Mesendoderm (in vitro differentiated cells): ENCODE data around the gene MNX1.

Experiments used
- DNase-seq: peaks from one replicate; pipeline ENCODE4 v3.0.0; 2013
- H2AK5ac ChIP-seq: 2 replicates; pipeline ENCODE4 v1.6.1; 2013; ENCODE audit warnings: low read length, inconsistent platforms
- H2BK120ac ChIP-seq: 2 replicates; pipeline ENCODE4 v1.6.1; 2013; ENCODE audit warnings: low read depth, mild to moderate bottlenecking, low read length, moderate library complexity, mixed read lengths
- H2BK15ac ChIP-seq: replicated peaks from 2 replicates; pipeline ENCODE4 v1.6.1; 2013; ENCODE audit warnings: low read depth, mild to moderate bottlenecking, moderate library complexity
- H2BK5ac ChIP-seq: 2 replicates; pipeline ENCODE4 v1.6.1; 2013; ENCODE audit warnings: low read length, inconsistent platforms
- H3K18ac ChIP-seq: 2 replicates; pipeline ENCODE4 v1.6.1; 2013; ENCODE audit warnings: mild to moderate bottlenecking, low read length, mixed read lengths
- H3K23ac ChIP-seq: one replicate; pipeline ENCODE4 v1.6.1; 2013; ENCODE audit warnings: low read length
- H3K27ac ChIP-seq: 2 replicates; pipeline ENCODE4 v1.5.1; 2013; ENCODE audit warnings: low read depth, mild to moderate bottlenecking, inconsistent platforms, low read length, moderate library complexity
- H3K27me3 ChIP-seq: 2 replicates; pipeline ENCODE4 v1.6.1; 2013; ENCODE audit warnings: low read length, control low read depth, mild to moderate bottlenecking, inconsistent platforms; ENCODE audit not compliant: insufficient read depth, poor library complexity
- H3K36me3 ChIP-seq: 2 replicates; pipeline ENCODE4 v1.6.1; 2013; ENCODE audit warnings: low read length, inconsistent platforms; ENCODE audit not compliant: control insufficient read depth, insufficient read depth
- H3K4ac ChIP-seq: one replicate; pipeline ENCODE4 v1.6.1; 2013; ENCODE audit warnings: low read depth, mild to moderate bottlenecking, low read length, moderate library complexity
- H3K4me1 ChIP-seq: 2 replicates; pipeline ENCODE4 v1.6.1; 2013; ENCODE audit warnings: low read depth, low read length, inconsistent platforms; ENCODE audit not compliant: control insufficient read depth
- H3K4me2 ChIP-seq: 2 replicates; pipeline ENCODE4 v1.6.1; 2013; ENCODE audit warnings: low read length
- H3K4me3 ChIP-seq: 2 replicates; pipeline ENCODE4 v1.5.1; 2013; ENCODE audit warnings: mild to moderate bottlenecking, low read length
- H3K56ac ChIP-seq: one replicate; pipeline ENCODE4 v1.6.1; 2013; ENCODE audit warnings: low read length
- H3K79me1 ChIP-seq: 2 replicates; pipeline ENCODE4 v1.6.1; 2013; ENCODE audit warnings: low read length, inconsistent platforms
- H3K79me2 ChIP-seq: 2 replicates; pipeline ENCODE4 v1.6.1; 2013; ENCODE audit warnings: mild to moderate bottlenecking, low read length; ENCODE audit not compliant: control insufficient read depth, insufficient read depth
- H3K9ac ChIP-seq: 2 replicates; pipeline ENCODE4 v1.6.1; 2013; ENCODE audit warnings: low read length, inconsistent platforms
- H4K5ac ChIP-seq: one replicate; pipeline ENCODE4 v1.6.1; 2013; ENCODE audit warnings: low read length
- H4K8ac ChIP-seq: one replicate; pipeline ENCODE4 v1.6.1; 2013; ENCODE audit warnings: low read depth, mild to moderate bottlenecking, control low read depth, low read length, moderate library complexity
- WGBS: extraction: QIAGEN DNeasy Blood & Tissue Kit; methylation state at CpG from one replicate; pipeline ENCODE4 v1.1.7; 2013; ENCODE audit warnings: low lambda C conversion rate, missing lambda C conversion rate; ENCODE audit not compliant: insufficient coverage; ENCODE audit errors: extremely low coverage; 5-methylcytosine and 5-hydroxymethylcytosine counted together

Gene MNX1

GRCh38 chr7:157044147-157044687 lies 33.8 kb upstream of the MNX1 start:
- WGBS = no CpG with 5 or more reads among the region's 17 CpGs
- no peak overlapping the region for H3K23ac ChIP-seq
- no peak overlapping the region for H3K27ac ChIP-seq
- H4K8ac ChIP-seq = no peak overlapping the region
- no peaks in the 10 kb centered on the region for H3K36me3 ChIP-seq
- H3K79me1 ChIP-seq = no peaks in the 10 kb centered on the region
- no peak overlapping the region for H3K4me3 ChIP-seq
- no peak overlapping the region for H2BK15ac ChIP-seq
- no peak for DNase-seq
- no peak overlapping the region for H2BK5ac ChIP-seq
- no peak overlapping the region for H3K18ac ChIP-seq
- H3K4ac ChIP-seq = no peak overlapping the region
- H3K79me2 ChIP-seq = no peaks in the 10 kb centered on the region
- H2AK5ac ChIP-seq = no peak overlapping the region
- no peak overlapping the region for H2BK120ac ChIP-seq
- H3K27me3 ChIP-seq = no peaks in the 10 kb centered on the region
- H3K9ac ChIP-seq = no peak overlapping the region
- no peaks in the 10 kb centered on the region for H3K4me1 ChIP-seq
- no peak overlapping the region for H4K5ac ChIP-seq
- H3K56ac ChIP-seq = no peak overlapping the region
- H3K4me2 ChIP-seq = no peak overlapping the region

GRCh38 chr7:157043745-157044144 lies 33.3 kb upstream of the MNX1 start:
- no peak overlapping the region for H2AK5ac ChIP-seq
- H3K18ac ChIP-seq = no peak overlapping the region
- no peak overlapping the region for H3K27ac ChIP-seq
- no peaks in the 10 kb centered on the region for H3K79me2 ChIP-seq
- no peak overlapping the region for H2BK5ac ChIP-seq
- no peak overlapping the region for H3K4me2 ChIP-seq
- H3K4me3 ChIP-seq = no peak overlapping the region
- H3K27me3 ChIP-seq = no peaks in the 10 kb centered on the region
- no peaks in the 10 kb centered on the region for H3K79me1 ChIP-seq
- H3K4ac ChIP-seq = no peak overlapping the region
- H4K5ac ChIP-seq = no peak overlapping the region
- no peak overlapping the region for H3K56ac ChIP-seq
- H3K9ac ChIP-seq = no peak overlapping the region
- no peaks in the 10 kb centered on the region for H3K36me3 ChIP-seq
- no peak overlapping the region for H2BK15ac ChIP-seq
- H4K8ac ChIP-seq = no peak overlapping the region
- no peak overlapping the region for H3K23ac ChIP-seq
- no peak overlapping the region for H2BK120ac ChIP-seq
- DNase-seq = no peak
- no peaks in the 10 kb centered on the region for H3K4me1 ChIP-seq
- no CpG with 5 or more reads among the region's 12 CpGs for WGBS

GRCh38 chr7:157041514-157042277 lies 31.2 kb upstream of the MNX1 start:
- Histone ChIP-seq H2BK120ac (no peak overlapping the region), H3K9ac (no peak overlapping the region), H2BK5ac (no peak overlapping the region), H3K79me2 (no peaks in the 10 kb centered on the region), H3K18ac (no peak overlapping the region), H3K27me3 (no peaks in the 10 kb centered on the region), H3K36me3 (no peaks in the 10 kb centered on the region), H2AK5ac (no peak overlapping the region), H3K27ac (no peak overlapping the region), H4K8ac (no peak overlapping the region), H3K4me3 (no peak overlapping the region), H4K5ac (no peak overlapping the region), H3K4me2 (no peak overlapping the region), H3K79me1 (no peaks in the 10 kb centered on the region), H2BK15ac (no peak overlapping the region), H3K4me1 (no peaks in the 10 kb centered on the region), H3K23ac (no peak overlapping the region), H3K4ac (no peak overlapping the region), H3K56ac (no peak overlapping the region)
- DNase-seq = peak; percentile 37
- WGBS = no CpG with 5 or more reads among the region's 20 CpGs

- Histone ChIP-seq H3K23ac (no peak overlapping the region), H4K8ac (no peak overlapping the region), H3K27me3 (no peaks in the 10 kb centered on the region), H3K4me1 (no peaks in the 10 kb centered on the region), H3K4me3 (no peak overlapping the region), H2BK5ac (no peak overlapping the region), H3K27ac (no peak overlapping the region), H4K5ac (no peak overlapping the region), H3K18ac (no peak overlapping the region), H3K79me1 (no peaks in the 10 kb centered on the region), H2BK15ac (no peak overlapping the region), H3K56ac (no peak overlapping the region), H2AK5ac (no peak overlapping the region), H3K9ac (no peak overlapping the region), H3K4ac (no peak overlapping the region), H3K36me3 (no peaks in the 10 kb centered on the region), H2BK120ac (no peak overlapping the region), H3K4me2 (no peak overlapping the region), H3K79me2 (no peaks in the 10 kb centered on the region)
- no CpG with 5 or more reads among the region's 13 CpGs for WGBS
- DNase-seq = peak; percentile 50
These were observed 30.5 kb upstream of the MNX1 start for GRCh38 chr7:157041004-157041403.

GRCh38 chr7:157037635-157038034 lies 27.2 kb upstream of the MNX1 start:
- Histone ChIP-seq H3K4me3 (no peak overlapping the region), H3K36me3 (no peaks in the 10 kb centered on the region), H3K4me1 (no peaks in the 10 kb centered on the region), H3K4me2 (no peak overlapping the region), H3K9ac (no peak overlapping the region), H3K27me3 (no peaks in the 10 kb centered on the region), H3K23ac (no peak overlapping the region), H3K4ac (no peak overlapping the region), H3K79me2 (no peaks in the 10 kb centered on the region), H4K5ac (no peak overlapping the region), H2BK120ac (no peak overlapping the region), H3K56ac (no peak overlapping the region), H4K8ac (no peak overlapping the region), H3K27ac (no peak overlapping the region), H3K18ac (no peak overlapping the region), H3K79me1 (no peaks in the 10 kb centered on the region), H2AK5ac (no peak overlapping the region), H2BK5ac (no peak overlapping the region), H2BK15ac (no peak overlapping the region)
- no CpG with 5 or more reads among the region's 9 CpGs for WGBS
- DNase-seq = no peak

- Histone ChIP-seq H3K4ac (no peak overlapping the region), H2BK120ac (no peak overlapping the region), H4K5ac (no peak overlapping the region), H3K4me3 (no peak overlapping the region), H3K56ac (no peak overlapping the region), H3K4me1 (no peaks in the 10 kb centered on the region), H2BK15ac (no peak overlapping the region), H3K27ac (no peak overlapping the region), H2BK5ac (no peak overlapping the region), H2AK5ac (no peak overlapping the region), H3K18ac (no peak overlapping the region), H3K23ac (no peak overlapping the region), H3K4me2 (no peak overlapping the region), H3K27me3 (no peaks in the 10 kb centered on the region), H3K9ac (no peak overlapping the region), H4K8ac (no peak overlapping the region), H3K79me1 (no peaks in the 10 kb centered on the region), H3K36me3 (no peaks in the 10 kb centered on the region), H3K79me2 (no peaks in the 10 kb centered on the region)
- no CpG with 5 or more reads among the region's 4 CpGs for WGBS
- no peak for DNase-seq
These were observed 26.6 kb upstream of the MNX1 start for GRCh38 chr7:157037028-157037427.
